Measurements from ENCODE around the gene CDH8.
"Not testable (repeated sequence)": the region's sequence is repeated elsewhere in the genome, so short reads cannot be mapped to it uniquely, and the experiment has no call there.

The CDH8 gene

GRCh38 chr16:61763013-61763412 lies 273.2 kb downstream of the CDH8 start:
- H3K4me3 ChIP-seq (ENCODE audit: control insufficient read depth, low read depth, low read length), result no peak overlapping the region
- TF ChIP-seq, protein P1, sequence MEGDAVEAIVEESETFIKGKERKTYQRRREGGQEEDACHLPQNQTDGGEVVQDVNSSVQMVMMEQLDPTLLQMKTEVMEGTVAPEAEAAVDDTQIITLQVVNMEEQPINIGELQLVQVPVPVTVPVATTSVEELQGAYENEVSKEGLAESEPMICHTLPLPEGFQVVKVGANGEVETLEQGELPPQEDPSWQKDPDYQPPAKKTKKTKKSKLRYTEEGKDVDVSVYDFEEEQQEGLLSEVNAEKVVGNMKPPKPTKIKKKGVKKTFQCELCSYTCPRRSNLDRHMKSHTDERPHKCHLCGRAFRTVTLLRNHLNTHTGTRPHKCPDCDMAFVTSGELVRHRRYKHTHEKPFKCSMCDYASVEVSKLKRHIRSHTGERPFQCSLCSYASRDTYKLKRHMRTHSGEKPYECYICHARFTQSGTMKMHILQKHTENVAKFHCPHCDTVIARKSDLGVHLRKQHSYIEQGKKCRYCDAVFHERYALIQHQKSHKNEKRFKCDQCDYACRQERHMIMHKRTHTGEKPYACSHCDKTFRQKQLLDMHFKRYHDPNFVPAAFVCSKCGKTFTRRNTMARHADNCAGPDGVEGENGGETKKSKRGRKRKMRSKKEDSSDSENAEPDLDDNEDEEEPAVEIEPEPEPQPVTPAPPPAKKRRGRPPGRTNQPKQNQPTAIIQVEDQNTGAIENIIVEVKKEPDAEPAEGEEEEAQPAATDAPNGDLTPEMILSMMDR (conservative IDR thresholded peaks at IDR 0.05; ENCODE audit: control insufficient read depth, insufficient read depth, low read depth, low read length), result no peak
- no peak for DNase-seq (ENCODE audit: low read depth)

DNA sequence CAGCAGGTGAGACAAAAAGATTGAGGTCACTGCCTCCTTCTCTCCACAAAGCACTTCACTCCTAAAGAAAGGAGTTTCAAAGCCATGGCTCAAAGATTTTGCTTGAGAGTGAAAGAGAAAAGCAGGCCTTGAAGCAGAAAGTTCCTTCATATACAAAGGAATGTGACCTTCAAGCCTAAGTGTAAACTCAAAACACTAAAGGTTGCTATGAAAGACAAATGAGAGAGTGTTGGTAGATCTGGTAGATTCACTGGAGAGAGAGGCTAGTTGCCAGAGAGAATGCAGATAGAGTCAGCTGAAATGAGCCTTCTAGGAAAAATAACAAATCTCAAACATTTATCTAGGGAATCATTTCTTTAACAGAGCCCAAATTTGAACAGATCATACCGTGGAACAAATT lies 305.2 kb downstream of the CDH8 start:
- TF ChIP-seq, protein P1 (conservative IDR thresholded peaks at IDR 0.05; ENCODE audit: control insufficient read depth, insufficient read depth, low read depth, low read length), result no peak
- H3K4me3 ChIP-seq (ENCODE audit: control insufficient read depth, low read depth, low read length), result no peak overlapping the region
- no peak for DNase-seq (ENCODE audit: low read depth)

DNA sequence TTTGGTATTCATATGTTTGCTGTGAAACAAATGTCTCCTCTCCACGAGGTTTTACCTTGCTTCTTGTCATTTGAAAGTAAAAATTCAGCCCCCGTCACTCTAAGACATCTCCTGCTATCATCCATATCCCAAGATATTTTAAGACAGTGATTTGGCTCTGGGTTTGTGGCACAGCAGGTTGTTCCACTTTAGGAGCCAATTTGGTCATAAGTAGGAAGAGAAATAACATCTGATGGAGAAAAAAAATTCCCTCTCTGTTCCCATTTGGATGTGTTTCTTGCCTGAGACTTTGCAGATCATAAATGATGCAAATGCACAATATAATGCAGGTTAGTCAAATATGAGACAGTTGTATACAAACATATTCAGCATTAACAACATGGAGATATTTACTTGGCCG lies 309.5 kb downstream of the CDH8 start:
- DNase-seq (ENCODE audit: low read depth), result no peak
- TF ChIP-seq, protein P1 (conservative IDR thresholded peaks at IDR 0.05; ENCODE audit: control insufficient read depth, insufficient read depth, low read depth, low read length), result no peak
- no peak overlapping the region for H3K4me3 ChIP-seq (ENCODE audit: control insufficient read depth, low read depth, low read length)

DNA sequence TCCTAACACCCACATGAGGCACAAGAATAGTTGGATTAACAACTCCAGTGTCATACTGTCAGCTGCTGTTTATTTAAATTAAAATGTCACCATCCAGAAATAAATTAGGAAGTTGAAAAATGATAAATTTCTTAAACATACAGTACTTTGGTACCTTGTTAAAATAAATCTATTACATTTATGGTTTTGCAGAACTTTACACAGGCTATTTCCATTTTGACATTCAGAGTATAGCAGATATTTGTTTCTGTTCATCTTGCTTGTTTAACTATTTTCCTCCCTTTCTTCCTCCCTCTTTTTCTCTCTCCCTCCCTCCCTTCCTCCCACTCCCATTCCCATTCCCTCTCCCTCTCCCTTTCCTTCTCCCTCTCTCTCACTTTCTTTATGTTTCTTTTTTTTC lies 310.1 kb downstream of the CDH8 start:
- H3K4me3 ChIP-seq (ENCODE audit: control insufficient read depth, low read depth, low read length), result no peak overlapping the region
- TF ChIP-seq, protein P1 (conservative IDR thresholded peaks at IDR 0.05; ENCODE audit: control insufficient read depth, insufficient read depth, low read depth, low read length), result no peak
- no peak for DNase-seq (ENCODE audit: low read depth)

- DNase-seq (ENCODE audit: low read depth), result no peak
- TF ChIP-seq, protein P1 (conservative IDR thresholded peaks at IDR 0.05; ENCODE audit: control insufficient read depth, insufficient read depth, low read depth, low read length), result no peak
- H3K4me3 ChIP-seq (ENCODE audit: control insufficient read depth, low read depth, low read length), result no peak overlapping the region
Observed at GRCh38 chr16:61721544-61721943, 314.7 kb downstream of the CDH8 start.

DNA sequence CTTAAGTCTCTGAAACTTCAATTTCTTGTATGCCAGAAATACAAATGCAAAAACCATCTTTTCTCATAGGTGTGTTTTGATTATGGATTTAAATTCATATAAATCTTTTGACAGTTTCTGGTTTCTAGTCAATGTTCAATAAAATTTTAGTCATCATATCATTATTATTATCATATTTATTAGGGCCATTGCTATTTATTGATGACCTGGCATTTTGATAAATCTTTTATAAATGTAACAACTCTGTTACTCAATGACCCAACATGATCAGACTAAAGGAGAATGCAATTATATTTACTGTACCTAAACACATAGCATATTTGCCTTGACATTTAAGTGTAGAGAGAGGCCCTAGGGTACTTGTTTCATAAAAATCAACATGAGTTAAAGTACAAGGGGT lies 320.8 kb downstream of the CDH8 start:
- TF ChIP-seq, protein P1 (conservative IDR thresholded peaks at IDR 0.05; ENCODE audit: control insufficient read depth, insufficient read depth, low read depth, low read length), result no peak
- DNase-seq (ENCODE audit: low read depth), result no peak

GRCh38 chr16:61713787-61714186 lies 322.5 kb downstream of the CDH8 start:
- TF ChIP-seq, protein P1 (conservative IDR thresholded peaks at IDR 0.05; ENCODE audit: control insufficient read depth, insufficient read depth, low read depth, low read length), result no peak
- DNase-seq (ENCODE audit: low read depth), result no peak
- H3K4me3 ChIP-seq (ENCODE audit: control insufficient read depth, low read depth, low read length), result no peak overlapping the region

More for the DNA sequence above, 320.8 kb downstream of the CDH8 start:
- H3K4me3 ChIP-seq (ENCODE audit: control insufficient read depth, low read depth, low read length), result no peak overlapping the region

DNA sequence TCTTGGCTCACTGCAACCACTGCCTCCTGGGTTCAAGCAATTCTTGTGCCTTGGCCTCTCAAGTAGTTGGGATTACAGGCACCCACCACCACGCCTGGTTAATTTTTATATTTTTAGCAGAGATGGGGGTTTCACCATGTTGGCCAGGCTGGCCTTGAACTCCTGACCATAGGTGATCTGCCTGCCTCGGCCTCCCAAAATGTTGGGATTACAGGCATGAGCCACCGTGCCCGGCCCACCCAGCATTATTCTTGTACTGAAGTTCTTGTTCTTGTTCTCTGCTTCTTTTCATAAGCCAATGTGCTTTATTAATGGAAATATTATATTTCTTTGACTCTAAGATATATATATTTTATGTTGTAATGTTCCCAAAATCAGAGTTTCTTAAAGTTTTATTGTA lies 336.6 kb downstream of the CDH8 start:
- H3K4me3 ChIP-seq (ENCODE audit: control insufficient read depth, low read depth, low read length); DNase-seq (ENCODE audit: low read depth): not testable (repeated sequence)
